CD4-positive, alpha-beta T cell (primary cell): ENCODE results near the gene OBP2A. TPM values are rescaled to one million over a fixed set of nuclear protein-coding genes. Genes with fewer than 3 reads are reported as not detected.

Experiments used
- ATAC-seq: fragments of 200-7000 bp; cut with Tn5 transposase; one replicate; pipeline ENCODE4 v1.10.0; 2022; ENCODE audit warnings: mild to moderate bottlenecking; ENCODE audit not compliant: poor library complexity
- CTCF ChIA-PET: fragments of 350-600 bp; sonication (Branson Sonifier 250); formaldehyde crosslinking; loops from one replicate; lab custom pipeline; 2021; ENCODE audit warnings: antibody characterized with exemption, inconsistent platforms; lab: Charles Lee
- POLR2A ChIA-PET: fragments of 350-600 bp; sonication (Branson Sonifier 250); formaldehyde crosslinking; loops from one replicate; lab custom pipeline; 2021; ENCODE audit warnings: antibody characterized with exemption, inconsistent platforms; lab: Charles Lee
- DNase-seq, 14 experiments: peaks; one replicate each; pipeline ENCODE4 v3.0.0-alpha.2; 2013 to 2020; ENCODE audit warnings: mixed read lengths in 2 of 14
- H3K27ac ChIP-seq, 2 donors: one replicate each; pipeline versions ENCODE4 v1.5.1 to v1.7.0; 2013; ENCODE audit warnings: low read length in 2 of 2, low read depth in 1 of 2, mild to moderate bottlenecking in 1 of 2
- H3K27me3 ChIP-seq, 2 experiments: 1 replicate in 1 of 2; 2 replicates in 1 of 2; pipeline versions ENCODE4 v1.6.1 to v1.7.0; 2013; ENCODE audit warnings: low read length in 2 of 2, control low read depth in 1 of 2, mild to moderate bottlenecking in 1 of 2, moderate library complexity in 1 of 2; ENCODE audit not compliant: insufficient read depth in 2 of 2, control insufficient read depth in 1 of 2
- H3K36me3 ChIP-seq: one replicate; pipeline ENCODE4 v1.6.1; 2013; ENCODE audit warnings: low read length, control low read depth; ENCODE audit not compliant: insufficient read depth
- H3K4me1 ChIP-seq: one replicate; pipeline ENCODE4 v1.6.1; 2013; ENCODE audit warnings: low read length, control low read depth; ENCODE audit not compliant: insufficient read depth
- H3K4me3 ChIP-seq: one replicate; pipeline ENCODE4 v1.5.1; 2013; ENCODE audit warnings: mild to moderate bottlenecking, low read length, moderate library complexity
- H3K9me3 ChIP-seq, 2 experiments: 1 replicate in 1 of 2; 2 replicates in 1 of 2; pipeline versions ENCODE4 v1.6.1 to v1.7.0; 2013; ENCODE audit warnings: low read length in 2 of 2, mild to moderate bottlenecking in 2 of 2, control low read depth in 1 of 2, moderate library complexity in 1 of 2; ENCODE audit not compliant: control insufficient read depth in 1 of 2, insufficient read depth in 1 of 2
- H3K27ac Mint-ChIP-seq: one replicate; pipeline ENCODE4 v1.8.0; 2020; ENCODE audit warnings: mixed read lengths
- H3K27me3 Mint-ChIP-seq: one replicate; pipeline ENCODE4 v1.8.0; 2021; ENCODE audit warnings: mixed read lengths
- H3K36me3 Mint-ChIP-seq: one replicate; pipeline ENCODE4 v1.8.0; 2021; ENCODE audit warnings: low read depth, mixed read lengths
- H3K4me1 Mint-ChIP-seq: one replicate; pipeline ENCODE4 v1.8.0; 2021; ENCODE audit warnings: low read depth, mixed read lengths
- H3K4me3 Mint-ChIP-seq: one replicate; pipeline ENCODE4 v1.8.0; 2020; ENCODE audit warnings: mild to moderate bottlenecking, mixed read lengths
- H3K9me3 Mint-ChIP-seq: one replicate; pipeline ENCODE4 v1.8.0; 2020; ENCODE audit warnings: mixed read lengths
- intact Hi-C, 2 experiments: fragments of 100-400 bp; cut with DNase I in 1 of 2; cut with micrococcal nuclease in 1 of 2; formaldehyde crosslinking; loops; one replicate each; pipeline versions ENCODE4 v1.15.1 to v1.9.0; 2023 to 2025; cut with DNase I, micrococcal nuclease
- total RNA-seq, 174 experiments: library from RNA in 2 of 174; stranded (reverse) in 2 of 174; gene quantifications; one replicate each; pipeline ENCODE4 v1.2.3 and lab custom pipeline; 2021 to 2026
- TF ChIP-seq, protein P1 (sequence below): fragments of 200-600 bp; IDR thresholded peaks from one replicate; pipeline ENCODE4 v1.8.0; 2022; ENCODE audit warnings: antibody characterized with exemption, mild to moderate bottlenecking

The OBP2A gene
- total RNA-seq, 2 experiments from 2014 or later: not detected

DNA sequence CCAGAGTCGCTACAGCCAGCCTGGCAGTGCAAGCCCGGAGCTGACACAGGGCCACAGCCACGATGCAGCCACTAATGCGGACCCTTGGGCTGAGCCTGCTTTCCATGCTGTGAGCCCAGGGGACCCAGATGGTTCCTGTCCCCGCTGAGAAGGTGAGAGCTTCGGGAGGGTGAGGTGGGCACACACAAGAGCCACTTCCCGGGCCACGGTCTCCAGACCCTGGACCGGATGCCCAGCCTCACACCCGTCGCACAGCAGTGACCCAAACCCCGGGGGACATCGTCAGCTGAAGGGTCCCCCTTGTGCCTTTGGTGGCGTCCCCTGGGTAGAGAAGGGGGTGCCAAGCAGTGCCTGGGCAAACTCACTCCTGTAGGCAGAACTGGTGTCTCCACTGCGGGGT is 29.0 kb downstream of the OBP2A start:
- TF ChIP-seq, protein P1, sequence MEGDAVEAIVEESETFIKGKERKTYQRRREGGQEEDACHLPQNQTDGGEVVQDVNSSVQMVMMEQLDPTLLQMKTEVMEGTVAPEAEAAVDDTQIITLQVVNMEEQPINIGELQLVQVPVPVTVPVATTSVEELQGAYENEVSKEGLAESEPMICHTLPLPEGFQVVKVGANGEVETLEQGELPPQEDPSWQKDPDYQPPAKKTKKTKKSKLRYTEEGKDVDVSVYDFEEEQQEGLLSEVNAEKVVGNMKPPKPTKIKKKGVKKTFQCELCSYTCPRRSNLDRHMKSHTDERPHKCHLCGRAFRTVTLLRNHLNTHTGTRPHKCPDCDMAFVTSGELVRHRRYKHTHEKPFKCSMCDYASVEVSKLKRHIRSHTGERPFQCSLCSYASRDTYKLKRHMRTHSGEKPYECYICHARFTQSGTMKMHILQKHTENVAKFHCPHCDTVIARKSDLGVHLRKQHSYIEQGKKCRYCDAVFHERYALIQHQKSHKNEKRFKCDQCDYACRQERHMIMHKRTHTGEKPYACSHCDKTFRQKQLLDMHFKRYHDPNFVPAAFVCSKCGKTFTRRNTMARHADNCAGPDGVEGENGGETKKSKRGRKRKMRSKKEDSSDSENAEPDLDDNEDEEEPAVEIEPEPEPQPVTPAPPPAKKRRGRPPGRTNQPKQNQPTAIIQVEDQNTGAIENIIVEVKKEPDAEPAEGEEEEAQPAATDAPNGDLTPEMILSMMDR: no peak
- Mint-ChIP-seq H3K9me3 (peaks cover 3% of the 10 kb centered on the region), H3K27me3 (peaks cover 7% of the 10 kb centered on the region), H3K4me3 (no peak overlapping the region), H3K27ac (no peak overlapping the region), H3K4me1 (no peaks in the 10 kb centered on the region), H3K36me3 (no peaks in the 10 kb centered on the region)
- intact Hi-C loops: no loop called here
- H3K9me3 ChIP-seq: peaks cover 0 to 11% of the 10 kb centered on the region in 2 experiments
- H3K27me3 ChIP-seq: peaks cover 5 to 7% of the 10 kb centered on the region in 2 experiments
- no peak for DNase-seq
- H3K27ac ChIP-seq: no peak overlapping the region
- H3K36me3 ChIP-seq: no peaks in the 10 kb centered on the region
- H3K4me3 ChIP-seq: no peak overlapping the region
- ATAC-seq: no peak
- H3K4me1 ChIP-seq: no peaks in the 10 kb centered on the region
- POLR2A ChIA-PET: no interaction called here
- CTCF ChIA-PET: no interaction called here

GRCh38 chr9:135575995-135576631 is 30.2 kb downstream of the OBP2A start:
- Mint-ChIP-seq H3K4me3 (no peak overlapping the region), H3K36me3 (no peaks in the 10 kb centered on the region), H3K4me1 (no peaks in the 10 kb centered on the region), H3K27me3 (peaks cover 7% of the 10 kb centered on the region), H3K27ac (no peak overlapping the region), H3K9me3 (no peaks in the 10 kb centered on the region)
- Histone ChIP-seq H3K4me3 (no peak overlapping the region), H3K9me3 (peaks cover 0 to 20% of the 10 kb centered on the region in 2 experiments), H3K36me3 (no peaks in the 10 kb centered on the region), H3K4me1 (no peaks in the 10 kb centered on the region), H3K27ac (no peak overlapping the region), H3K27me3 (peaks cover 5 to 7% of the 10 kb centered on the region in 2 experiments)
- ChIA-PET POLR2A (no interaction called here), CTCF (no interaction called here)
- ATAC-seq (no peak), DNase-seq (no peak)
- TF ChIP-seq, protein P1: no peak
- intact Hi-C loops: no loop called here

- POLR2A ChIA-PET: no interaction called here
- H3K27ac ChIP-seq: no peak overlapping the region
- no peaks in the 10 kb centered on the region for H3K4me1 Mint-ChIP-seq
- peaks cover 14% of the 10 kb centered on the region for H3K27me3 Mint-ChIP-seq
- CTCF ChIA-PET: no interaction called here
- H3K27me3 ChIP-seq: peaks cover 5 to 9% of the 10 kb centered on the region in 2 experiments
- no peaks in the 10 kb centered on the region for H3K36me3 Mint-ChIP-seq
- H3K27ac Mint-ChIP-seq: no peak overlapping the region
- TF ChIP-seq, protein P1: no peak
- no peak overlapping the region for H3K4me3 Mint-ChIP-seq
- intact Hi-C loops: no loop called here
- H3K4me3 ChIP-seq: no peak overlapping the region
- no peaks in the 10 kb centered on the region for H3K9me3 Mint-ChIP-seq
- H3K4me1 ChIP-seq: no peaks in the 10 kb centered on the region
- DNase-seq (no peak), ATAC-seq (no peak)
- H3K9me3 ChIP-seq: peaks cover 0 to 21% of the 10 kb centered on the region in 2 experiments
- no peaks in the 10 kb centered on the region for H3K36me3 ChIP-seq
Measured at GRCh38 chr9:135577256-135577655, 31.3 kb downstream of the OBP2A start.
